Loucy (cell line): Measurements from ENCODE around the gene ARVCF.

ENCODE experiments used
- H2AFZ ChIP-seq: fragments of 200-600 bp; sonication (generic); 2 replicates; pipeline ENCODE4 v1.6.0; 2016; ENCODE audit warnings: antibody characterized with exemption, mild to moderate bottlenecking, low read length, moderate library complexity
- H3F3A ChIP-seq: fragments of 200-600 bp; 2 replicates; pipeline ENCODE4 v1.6.0; 2016; ENCODE audit warnings: antibody characterized with exemption, low read depth, mild to moderate bottlenecking
- H3K27me3 ChIP-seq: fragments of 200-600 bp; sonication (generic); 2 replicates; pipeline ENCODE4 v1.6.1; 2014; ENCODE audit warnings: low read length, mild to moderate bottlenecking; ENCODE audit not compliant: insufficient read depth, poor library complexity, severe bottlenecking
- H3K36me3 ChIP-seq: fragments of 200-600 bp; sonication (generic); 2 replicates; pipeline ENCODE4 v1.6.1; 2016; ENCODE audit warnings: low read length; ENCODE audit not compliant: insufficient read depth
- H3K4me1 ChIP-seq: fragments of 200-600 bp; sonication (generic); 2 replicates; pipeline ENCODE4 v1.5.1; 2014; ENCODE audit warnings: low read length, mild to moderate bottlenecking; ENCODE audit not compliant: insufficient read depth, poor library complexity, severe bottlenecking
- H3K4me2 ChIP-seq: fragments of 200-600 bp; sonication (generic); 2 replicates; pipeline ENCODE4 v1.6.0; 2014; ENCODE audit warnings: antibody characterized with exemption, low read length, low read depth, mild to moderate bottlenecking; ENCODE audit not compliant: poor library complexity, severe bottlenecking
- H3K4me3 ChIP-seq: fragments of 200-600 bp; sonication (generic); 2 replicates; pipeline ENCODE4 v1.5.1; 2014; ENCODE audit warnings: low read length, mild to moderate bottlenecking, mixed read lengths; ENCODE audit not compliant: poor library complexity, severe bottlenecking
- H3K79me2 ChIP-seq: fragments of 200-600 bp; sonication (generic); 2 replicates; pipeline ENCODE4 v1.6.1; 2014; ENCODE audit warnings: low read length; ENCODE audit not compliant: insufficient read depth
- H3K9ac ChIP-seq: fragments of 200-600 bp; sonication (generic); 2 replicates; pipeline ENCODE4 v1.6.0; 2014; ENCODE audit warnings: mild to moderate bottlenecking, low read depth, low read length, moderate library complexity; ENCODE audit not compliant: poor library complexity, severe bottlenecking
- H3K9me2 ChIP-seq: fragments of 200-600 bp; sonication (generic); replicated peaks from 2 replicates; pipeline ENCODE4 v1.6.1; 2016; ENCODE audit warnings: low read depth, low read length, mixed read lengths
- H3K9me3 ChIP-seq: fragments of 200-600 bp; sonication (generic); 2 replicates; pipeline ENCODE4 v1.6.1; 2014; ENCODE audit warnings: mild to moderate bottlenecking, antibody characterized with exemption, low read length, low read depth; ENCODE audit not compliant: insufficient read depth
- H4K20me1 ChIP-seq: fragments of 200-600 bp; sonication (generic); 2 replicates; pipeline ENCODE4 v1.6.0; 2014; ENCODE audit warnings: antibody characterized with exemption, low read length, mild to moderate bottlenecking; ENCODE audit not compliant: insufficient read depth, poor library complexity, severe bottlenecking
- EZH2phosphoT487 ChIP-seq: fragments of 200-600 bp; IDR thresholded peaks from 2 replicates; pipeline ENCODE4 v1.6.1; 2018; ENCODE audit warnings: antibody characterized with exemption, mild to moderate bottlenecking, moderate library complexity, borderline replicate concordance
- TF ChIP-seq, protein P1 (sequence below): fragments of 200-600 bp; sonication (generic); conservative IDR thresholded peaks from 2 replicates; pipeline ENCODE4 v1.5.1; 2014; ENCODE audit warnings: mild to moderate bottlenecking, antibody characterized with exemption, low read length

ARVCF gene

DNA sequence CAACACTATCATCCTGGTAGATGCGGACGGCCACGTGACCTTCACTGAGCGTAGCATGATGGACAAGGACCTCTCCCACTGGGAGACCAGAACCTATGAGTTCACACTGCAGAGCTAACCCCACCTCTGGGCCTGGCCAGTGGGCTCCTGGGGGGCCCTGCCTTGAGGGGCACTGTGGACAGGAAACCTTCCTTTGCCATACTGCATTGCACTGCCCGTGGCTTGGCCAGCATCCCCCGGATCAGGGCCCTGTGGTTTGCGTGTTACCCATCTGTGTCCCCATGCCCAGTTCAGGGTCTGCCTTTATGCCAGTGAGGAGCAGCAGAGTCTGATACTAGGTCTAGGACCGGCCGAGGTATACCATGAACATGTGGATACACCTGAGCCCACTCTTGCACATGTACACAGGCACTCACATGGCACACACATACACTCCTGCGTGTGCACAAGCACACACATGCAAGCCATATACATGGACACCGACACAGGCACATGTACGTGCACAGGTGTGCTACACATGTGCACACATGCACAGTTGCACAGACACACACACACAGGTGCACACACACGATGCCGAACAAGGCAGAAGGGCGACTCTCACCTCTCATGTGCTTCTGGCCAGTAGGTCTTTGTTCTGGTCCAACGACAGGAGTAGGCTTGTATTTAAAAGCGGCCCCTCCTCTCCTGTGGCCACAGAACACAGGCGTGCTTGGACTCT, 48.1 kb upstream of the ARVCF start:
- TF ChIP-seq, protein P1, sequence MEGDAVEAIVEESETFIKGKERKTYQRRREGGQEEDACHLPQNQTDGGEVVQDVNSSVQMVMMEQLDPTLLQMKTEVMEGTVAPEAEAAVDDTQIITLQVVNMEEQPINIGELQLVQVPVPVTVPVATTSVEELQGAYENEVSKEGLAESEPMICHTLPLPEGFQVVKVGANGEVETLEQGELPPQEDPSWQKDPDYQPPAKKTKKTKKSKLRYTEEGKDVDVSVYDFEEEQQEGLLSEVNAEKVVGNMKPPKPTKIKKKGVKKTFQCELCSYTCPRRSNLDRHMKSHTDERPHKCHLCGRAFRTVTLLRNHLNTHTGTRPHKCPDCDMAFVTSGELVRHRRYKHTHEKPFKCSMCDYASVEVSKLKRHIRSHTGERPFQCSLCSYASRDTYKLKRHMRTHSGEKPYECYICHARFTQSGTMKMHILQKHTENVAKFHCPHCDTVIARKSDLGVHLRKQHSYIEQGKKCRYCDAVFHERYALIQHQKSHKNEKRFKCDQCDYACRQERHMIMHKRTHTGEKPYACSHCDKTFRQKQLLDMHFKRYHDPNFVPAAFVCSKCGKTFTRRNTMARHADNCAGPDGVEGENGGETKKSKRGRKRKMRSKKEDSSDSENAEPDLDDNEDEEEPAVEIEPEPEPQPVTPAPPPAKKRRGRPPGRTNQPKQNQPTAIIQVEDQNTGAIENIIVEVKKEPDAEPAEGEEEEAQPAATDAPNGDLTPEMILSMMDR, result no peak
- TF ChIP-seq EZH2phosphoT487, result no peak
- no peaks in the 10 kb centered on the region for H3K79me2 ChIP-seq
- H3K27me3 ChIP-seq, result no peaks in the 10 kb centered on the region
- no peak overlapping the region for H3K4me2 ChIP-seq
- H3K4me3 ChIP-seq, result no peak overlapping the region
- H3K36me3 ChIP-seq, result no peaks in the 10 kb centered on the region; the same call in 1 of the 2 replicates
- H3F3A ChIP-seq, result no peaks in the 10 kb centered on the region
- H3K9ac ChIP-seq, result no peak overlapping the region
- H3K9me2 ChIP-seq, result no peaks in the 10 kb centered on the region
- no peaks in the 10 kb centered on the region for H3K9me3 ChIP-seq
- no peaks in the 10 kb centered on the region for H4K20me1 ChIP-seq
- no peaks in the 10 kb centered on the region for H3K4me1 ChIP-seq
- no peak overlapping the region for H2AFZ ChIP-seq

DNA sequence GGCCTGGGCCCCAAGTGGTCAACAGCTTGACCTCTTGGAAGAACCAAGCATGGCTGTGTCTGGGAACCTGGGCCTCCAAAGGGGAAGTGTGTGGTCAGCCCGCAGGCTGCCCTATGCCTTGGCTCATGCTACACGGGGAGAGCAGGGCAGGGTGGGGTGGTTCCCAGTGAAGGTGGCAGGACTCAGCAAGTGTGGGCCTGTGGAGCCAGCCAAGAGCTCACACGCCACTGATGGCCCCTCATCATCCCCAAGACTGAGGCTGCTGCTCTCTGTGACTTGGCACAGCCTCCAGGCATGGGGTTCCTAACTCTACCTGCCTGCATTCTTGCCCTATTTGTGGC, 47.5 kb upstream of the ARVCF start:
- H3K27me3 ChIP-seq, result no peaks in the 10 kb centered on the region
- no peak overlapping the region for H3K4me3 ChIP-seq
- H4K20me1 ChIP-seq, result no peaks in the 10 kb centered on the region
- H3K79me2 ChIP-seq, result no peaks in the 10 kb centered on the region
- no peaks in the 10 kb centered on the region; the same call in 1 of the 2 replicates for H3K36me3 ChIP-seq
- no peaks in the 10 kb centered on the region for H3F3A ChIP-seq
- H3K9ac ChIP-seq, result no peak overlapping the region
- no peak for TF ChIP-seq EZH2phosphoT487
- TF ChIP-seq, protein P1, result no peak
- H2AFZ ChIP-seq, result no peak overlapping the region
- H3K9me2 ChIP-seq, result no peaks in the 10 kb centered on the region
- H3K4me1 ChIP-seq, result no peaks in the 10 kb centered on the region
- no peaks in the 10 kb centered on the region for H3K9me3 ChIP-seq
- H3K4me2 ChIP-seq, result no peak overlapping the region

DNA sequence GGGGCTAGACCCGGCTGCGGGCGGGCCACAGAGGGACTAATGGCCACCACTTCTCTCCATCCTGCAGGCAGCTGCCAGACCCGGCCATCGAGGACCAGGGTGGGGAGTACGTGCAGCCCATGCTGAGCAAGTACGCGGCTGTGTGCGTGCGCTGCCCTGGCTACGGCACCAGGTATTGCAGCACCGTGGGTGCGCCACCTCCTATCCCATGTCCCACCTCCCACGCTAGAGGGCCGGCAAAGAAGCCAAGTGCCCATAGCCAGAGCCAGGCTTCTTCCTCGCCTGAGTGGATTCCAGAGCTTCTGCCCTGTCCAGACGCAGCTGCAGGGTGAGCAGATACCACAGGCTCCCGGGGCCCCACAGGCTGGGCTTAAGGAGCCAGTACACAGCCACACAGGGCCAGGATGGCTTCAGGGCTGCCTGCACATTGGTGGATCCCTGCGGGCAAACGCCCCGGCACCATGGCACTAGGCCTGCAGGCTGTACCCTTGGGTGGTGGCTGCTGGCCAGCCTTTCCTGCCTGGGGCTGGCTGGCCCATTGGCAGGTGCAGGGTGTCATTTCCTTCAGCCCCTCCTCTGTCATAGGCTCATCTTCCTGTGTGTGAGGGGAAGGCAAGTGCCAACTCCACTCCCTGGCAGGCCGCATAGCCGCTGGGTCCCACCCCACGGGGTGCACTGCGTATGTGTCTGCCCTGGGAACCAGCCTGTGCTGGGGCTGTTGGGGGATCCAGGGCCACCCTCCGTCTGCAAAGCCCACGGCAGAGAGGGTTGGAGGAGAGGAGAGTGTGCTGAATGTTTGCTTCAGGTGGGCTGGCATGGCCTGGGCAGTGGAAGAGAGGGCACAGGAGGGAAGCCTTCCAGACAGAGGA, 46.9 kb upstream of the ARVCF start:
- no peak overlapping the region for H3K4me3 ChIP-seq
- no peaks in the 10 kb centered on the region for H3K9me2 ChIP-seq
- no peaks in the 10 kb centered on the region for H3K27me3 ChIP-seq
- no peaks in the 10 kb centered on the region for H3K79me2 ChIP-seq
- no peak overlapping the region for H3K9ac ChIP-seq
- H3F3A ChIP-seq, result no peaks in the 10 kb centered on the region
- no peaks in the 10 kb centered on the region for H3K4me1 ChIP-seq
- no peak for TF ChIP-seq EZH2phosphoT487
- TF ChIP-seq, protein P1, result no peak
- no peaks in the 10 kb centered on the region; the same call in 1 of the 2 replicates for H3K36me3 ChIP-seq
- no peak overlapping the region for H2AFZ ChIP-seq
- no peaks in the 10 kb centered on the region for H3K9me3 ChIP-seq
- H4K20me1 ChIP-seq, result no peaks in the 10 kb centered on the region
- H3K4me2 ChIP-seq, result no peak overlapping the region
